Naive thymus-derived CD4-positive, alpha-beta T cell (primary cell): ENCODE results near the gene TTLL5. TPM values are rescaled to one million over a fixed set of nuclear protein-coding genes. Genes with fewer than 3 reads are reported as not detected.

ENCODE experiments used
- ATAC-seq: fragments of 150-1000 bp; cut with Tn5 transposase; 2 replicates; pipeline ENCODE4 v1.10.0; 2021; ENCODE audit warnings: mild to moderate bottlenecking, moderate library complexity
- CTCF ChIA-PET: fragments of 350-600 bp; sonication (Branson Sonifier 250); formaldehyde crosslinking; loops from one replicate; lab custom pipeline; 2021; ENCODE audit warnings: antibody characterized with exemption; lab: Charles Lee
- POLR2A ChIA-PET: fragments of 350-600 bp; sonication (Branson Sonifier 250); formaldehyde crosslinking; loops from one replicate; lab custom pipeline; 2021; ENCODE audit warnings: antibody characterized with exemption, inconsistent platforms; lab: Charles Lee
- DNase-seq, 9 donors: peaks; one replicate each; pipeline versions ENCODE4 v3.0.0 to v3.0.0-alpha.2; 2020 to 2022; ENCODE audit warnings: mixed read lengths in 1 of 9
- H3K27ac ChIP-seq: one replicate; pipeline ENCODE4 v1.7.0; 2013; ENCODE audit warnings: mild to moderate bottlenecking, low read depth, low read length, moderate library complexity
- H3K27me3 ChIP-seq, 2 donors: one replicate each; pipeline ENCODE4 v1.7.0; 2013; ENCODE audit warnings: low read length in 2 of 2, mild to moderate bottlenecking in 2 of 2, moderate library complexity in 2 of 2; ENCODE audit not compliant: control insufficient read depth in 2 of 2, insufficient read depth in 2 of 2
- H3K36me3 ChIP-seq, 3 experiments: 1 replicate in 2 of 3; 2 replicates in 1 of 3; pipeline ENCODE4 v1.7.0; 2013; ENCODE audit warnings: low read length in 3 of 3, mild to moderate bottlenecking in 3 of 3, moderate library complexity in 1 of 3; ENCODE audit not compliant: insufficient read depth in 3 of 3, control insufficient read depth in 2 of 3
- H3K4me1 ChIP-seq, 2 donors: one replicate each; pipeline ENCODE4 v1.7.0; 2013; ENCODE audit warnings: low read length in 2 of 2, mild to moderate bottlenecking in 2 of 2, moderate library complexity in 1 of 2; ENCODE audit not compliant: control insufficient read depth in 2 of 2, insufficient read depth in 2 of 2
- H3K4me3 ChIP-seq: 2 replicates; pipeline ENCODE4 v1.7.0; 2013; ENCODE audit warnings: mild to moderate bottlenecking, low read length
- H3K9me3 ChIP-seq, 3 experiments: 1 replicate in 2 of 3; 2 replicates in 1 of 3; pipeline ENCODE4 v1.7.0; 2013; ENCODE audit warnings: low read length in 3 of 3; ENCODE audit not compliant: control insufficient read depth in 2 of 3
- H3K27ac Mint-ChIP-seq, 9 donors: one replicate each; pipeline ENCODE4 v1.8.0; 2020 to 2022; ENCODE audit warnings: mixed read lengths in 9 of 9, mild to moderate bottlenecking in 8 of 9, moderate library complexity in 5 of 9, inconsistent platforms in 2 of 9
- H3K27me3 Mint-ChIP-seq, 5 donors: one replicate each; pipeline ENCODE4 v1.8.0; 2021 to 2022; ENCODE audit warnings: mixed read lengths in 5 of 5, mild to moderate bottlenecking in 1 of 5
- H3K36me3 Mint-ChIP-seq, 5 donors: one replicate each; pipeline ENCODE4 v1.8.0; 2020 to 2022; ENCODE audit warnings: mixed read lengths in 5 of 5, mild to moderate bottlenecking in 3 of 5, inconsistent platforms in 1 of 5
- H3K4me1 Mint-ChIP-seq, 7 donors: one replicate each; pipeline ENCODE4 v1.8.0; 2020 to 2022; ENCODE audit warnings: mixed read lengths in 7 of 7, mild to moderate bottlenecking in 3 of 7, inconsistent platforms in 1 of 7
- H3K4me3 Mint-ChIP-seq, 10 donors: one replicate each; pipeline ENCODE4 v1.8.0; 2020 to 2022; ENCODE audit warnings: mild to moderate bottlenecking in 10 of 10, mixed read lengths in 10 of 10, moderate library complexity in 6 of 10, inconsistent platforms in 2 of 10
- H3K9me3 Mint-ChIP-seq, 11 donors: one replicate each; pipeline ENCODE4 v1.8.0; 2020 to 2022; ENCODE audit warnings: mixed read lengths in 11 of 11, mild to moderate bottlenecking in 4 of 11, inconsistent platforms in 1 of 11, moderate library complexity in 1 of 11
- intact Hi-C, 2 donors: fragments of 100-400 bp; cut with micrococcal nuclease; formaldehyde crosslinking; loops; one replicate each; pipeline ENCODE4 v1.15.1; 2023
- polyA plus RNA-seq, 2 donors: library from polyadenylated mRNA; unstranded; fragments of 300-500 nt; fragmentation: Illumina TruSeq; gene quantifications; one replicate each; pipeline ENCODE4 v1.2.3, GENCODE V29; 2021
- total RNA-seq, 6 experiments: library from RNA in 5 of 6; stranded (reverse) in 5 of 6; gene quantifications; 1 replicate in 5 of 6; 2 replicates in 1 of 6; pipeline ENCODE4 v1.2.3 and lab custom pipeline; 2021 to 2026

TTLL5 gene
- total and polyA plus RNA-seq, 7 experiments from 2014 or later = 7.8 to 31.4 (median 21.5) TPM

- CTCF ChIA-PET = interaction anchor here (0.6 kb wide), 2 partner anchors 34 to 158 kb away, joined by 3 to 4 read pairs; no protein-coding TSS in a partner anchor
- H3K27me3 Mint-ChIP-seq = no peaks in the 10 kb centered on the region
- H3K36me3 Mint-ChIP-seq = peaks cover 34 to 74% (median 71%) of the 10 kb centered on the region in 5 donors
Observed at GRCh38 chr14:75748336-75748735, 87.3 kb downstream of the TTLL5 start.

GRCh38 chr14:75751296-75751695, 90.2 kb downstream of the TTLL5 start:
- Histone ChIP-seq H3K4me1 (no peaks in the 10 kb centered on the region), H3K4me3 (no peak overlapping the region), H3K27me3 (no peaks in the 10 kb centered on the region), H3K27ac (no peak overlapping the region), H3K36me3 (peaks cover 0 to 12% (median 5%) of the 10 kb centered on the region in 3 experiments), H3K9me3 (no peaks in the 10 kb centered on the region)
- H3K9me3 Mint-ChIP-seq = peaks cover 0 to 17% (median 6%) of the 10 kb centered on the region in 11 donors
- ChIA-PET CTCF (no interaction called here), POLR2A (no interaction called here)
- peaks cover 26 to 68% (median 62%) of the 10 kb centered on the region in 5 donors for H3K36me3 Mint-ChIP-seq
- no peak overlapping the region for H3K27ac Mint-ChIP-seq
- ATAC-seq (no peak), DNase-seq (no peak)
- no peaks in the 10 kb centered on the region for H3K27me3 Mint-ChIP-seq
- no peaks in the 10 kb centered on the region for H3K4me1 Mint-ChIP-seq
- no peak overlapping the region for H3K4me3 Mint-ChIP-seq
- intact Hi-C loops = no loop called here

More at GRCh38 chr14:75748336-75748735, 87.3 kb downstream of the TTLL5 start:
- Mint-ChIP-seq H3K27ac (no peak overlapping the region), H3K4me3 (no peak overlapping the region), H3K4me1 (no peaks in the 10 kb centered on the region), H3K9me3 (peaks cover 0 to 17% (median 6%) of the 10 kb centered on the region in 11 donors)
- peaks cover 0 to 30% (median 5%) of the 10 kb centered on the region in 3 experiments for H3K36me3 ChIP-seq
- no peaks in the 10 kb centered on the region for H3K27me3 ChIP-seq
- H3K27ac ChIP-seq = no peak overlapping the region
- no peak overlapping the region for H3K4me3 ChIP-seq
- POLR2A ChIA-PET = interaction anchor here (0.8 kb wide), 1 partner anchor 9 kb away, joined by 3 read pairs; no protein-coding TSS in a partner anchor
- intact Hi-C loops = no loop called here
- DNase-seq = no peak
- H3K9me3 ChIP-seq = no peaks in the 10 kb centered on the region
- ATAC-seq = no peak
- H3K4me1 ChIP-seq = no peaks in the 10 kb centered on the region

- no peak overlapping the region for H3K4me3 Mint-ChIP-seq
- H3K27me3 ChIP-seq = no peaks in the 10 kb centered on the region
- intact Hi-C loops = no loop called here
- ChIA-PET CTCF (no interaction called here), POLR2A (interaction anchor here (1.0 kb wide), 1 partner anchor 224 kb away, joined by 3 read pairs; no protein-coding TSS in a partner anchor)
- no peaks in the 10 kb centered on the region for H3K27me3 Mint-ChIP-seq
- H3K9me3 ChIP-seq = no peaks in the 10 kb centered on the region
- H3K36me3 Mint-ChIP-seq = peaks cover 18 to 66% (median 54%) of the 10 kb centered on the region in 5 donors
- no peak overlapping the region for H3K27ac ChIP-seq
- H3K4me1 Mint-ChIP-seq = no peaks in the 10 kb centered on the region
- H3K9me3 Mint-ChIP-seq = peaks cover 0 to 13% (median 3%) of the 10 kb centered on the region in 11 donors
- H3K4me3 ChIP-seq = no peak overlapping the region
- H3K36me3 ChIP-seq = peaks cover 0 to 7% (median 5%) of the 10 kb centered on the region in 3 experiments
- no peak overlapping the region for H3K27ac Mint-ChIP-seq
- no peak for DNase-seq
- ATAC-seq = no peak
- H3K4me1 ChIP-seq = no peaks in the 10 kb centered on the region
Observed at GRCh38 chr14:75752086-75752485, 91.0 kb downstream of the TTLL5 start.

GRCh38 chr14:75752907-75753594, 92.0 kb downstream of the TTLL5 start:
- no peaks in the 10 kb centered on the region for H3K9me3 ChIP-seq
- no peak overlapping the region for H3K27ac Mint-ChIP-seq
- no peaks in the 10 kb centered on the region for H3K4me1 ChIP-seq
- H3K27me3 ChIP-seq = no peaks in the 10 kb centered on the region
- no peaks in the 10 kb centered on the region for H3K4me1 Mint-ChIP-seq
- DNase-seq (no peak), ATAC-seq (no peak)
- no peak overlapping the region for H3K4me3 ChIP-seq
- POLR2A ChIA-PET = interaction anchor here (1.0 kb wide), 1 partner anchor 223 kb away, joined by 3 read pairs; no protein-coding TSS in a partner anchor
- peaks cover 0 to 3% (median 0%) of the 10 kb centered on the region in 11 donors for H3K9me3 Mint-ChIP-seq
- CTCF ChIA-PET = no interaction called here
- H3K4me3 Mint-ChIP-seq = no peak overlapping the region
- intact Hi-C loops = no loop called here
- H3K36me3 ChIP-seq = peaks cover 0 to 5% (median 0%) of the 10 kb centered on the region in 3 experiments
- H3K36me3 Mint-ChIP-seq = peaks cover 9 to 63% (median 44%) of the 10 kb centered on the region in 5 donors
- no peaks in the 10 kb centered on the region for H3K27me3 Mint-ChIP-seq
- H3K27ac ChIP-seq = no peak overlapping the region

- H3K36me3 Mint-ChIP-seq = peaks cover 5 to 57% (median 38%) of the 10 kb centered on the region in 5 donors
- no peaks in the 10 kb centered on the region for H3K27me3 Mint-ChIP-seq
- Histone ChIP-seq H3K27me3 (no peaks in the 10 kb centered on the region), H3K9me3 (no peaks in the 10 kb centered on the region), H3K4me3 (no peak overlapping the region), H3K36me3 (peaks cover 0 to 5% (median 0%) of the 10 kb centered on the region in 3 experiments), H3K27ac (no peak overlapping the region), H3K4me1 (no peaks in the 10 kb centered on the region)
- H3K27ac Mint-ChIP-seq = no peak overlapping the region
- CTCF ChIA-PET = no interaction called here
- intact Hi-C loops = no loop called here
- ATAC-seq = no peak
- H3K9me3 Mint-ChIP-seq = no peaks in the 10 kb centered on the region
- no peak overlapping the region for H3K4me3 Mint-ChIP-seq
- no peak for DNase-seq
- POLR2A ChIA-PET = no interaction called here
- no peaks in the 10 kb centered on the region for H3K4me1 Mint-ChIP-seq
Observed at GRCh38 chr14:75753696-75754095, 92.7 kb downstream of the TTLL5 start.

- H3K36me3 ChIP-seq = peaks cover 0 to 3% (median 0%) of the 10 kb centered on the region in 3 experiments
- H3K27ac Mint-ChIP-seq = no peak overlapping the region
- intact Hi-C loops = no loop called here
- ATAC-seq (no peak), DNase-seq (no peak)
- ChIA-PET CTCF (no interaction called here), POLR2A (interaction anchor here (1.1 kb wide), 1 partner anchor 10 kb away, joined by 3 read pairs; no protein-coding TSS in a partner anchor)
- peaks cover 4 to 53% (median 27%) of the 10 kb centered on the region in 5 donors for H3K36me3 Mint-ChIP-seq
- H3K4me3 ChIP-seq = no peak overlapping the region
- H3K4me1 ChIP-seq = no peaks in the 10 kb centered on the region
- H3K4me3 Mint-ChIP-seq = no peak overlapping the region
- H3K27me3 ChIP-seq = no peaks in the 10 kb centered on the region
- H3K27me3 Mint-ChIP-seq = no peaks in the 10 kb centered on the region
- H3K27ac ChIP-seq = no peak overlapping the region
- H3K9me3 Mint-ChIP-seq = no peaks in the 10 kb centered on the region
- H3K9me3 ChIP-seq = no peaks in the 10 kb centered on the region
- H3K4me1 Mint-ChIP-seq = no peaks in the 10 kb centered on the region
Observed at GRCh38 chr14:75757644-75758402, 96.8 kb downstream of the TTLL5 start.
